Activated naive CD8-positive, alpha-beta T cell treated with anti-CD3 and anti-CD28 coated beads, Interleukin-2, amount 50 U/mL, for 16 hours (primary cell): ENCODE measurements around the gene GATAD2B.
A peak's percentile ranks its signal among the peaks of the same experiment; 100 is the strongest.
"Not testable (repeated sequence)": the region's sequence is repeated elsewhere in the genome, so short reads cannot be mapped to it uniquely, and the experiment has no call there.

Experiments
- DNase-seq: peaks from one replicate; pipeline ENCODE4 v3.0.0-alpha.2; 2020; ENCODE audit warnings: low read depth, low spot score

The GATAD2B gene

DNA sequence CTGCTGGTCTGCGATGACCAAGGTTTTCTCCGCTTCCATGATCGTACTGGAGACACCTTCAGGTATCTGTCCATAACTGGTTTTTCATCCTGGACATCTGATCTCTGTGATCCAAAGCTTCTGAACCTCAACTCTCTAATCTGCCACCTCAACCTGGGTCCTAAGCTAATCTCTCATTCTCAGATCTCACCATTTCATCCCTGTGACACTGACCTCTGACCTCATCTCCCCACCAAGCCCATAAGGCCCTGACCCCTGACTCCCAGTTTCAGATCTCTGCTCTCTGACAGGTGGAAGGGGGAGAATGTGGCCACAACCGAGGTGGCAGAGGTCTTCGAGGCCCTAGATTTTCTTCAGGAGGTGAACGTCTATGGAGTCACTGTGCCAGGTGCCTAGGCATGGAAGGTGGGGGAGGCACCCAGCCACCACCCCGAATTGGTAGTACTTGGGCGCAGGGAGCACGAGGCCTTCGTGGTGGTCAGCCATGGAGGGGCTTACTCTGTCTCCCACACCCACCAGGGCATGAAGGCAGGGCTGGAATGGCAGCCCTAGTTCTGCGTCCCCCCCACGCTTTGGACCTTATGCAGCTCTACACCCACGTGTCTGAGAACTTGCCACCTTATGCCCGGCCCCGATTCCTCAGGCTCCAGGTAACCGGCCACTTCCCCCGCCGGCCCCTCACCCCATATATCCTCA is 143.8 kb downstream of the GATAD2B start:
- DNase-seq = no peak

DNA sequence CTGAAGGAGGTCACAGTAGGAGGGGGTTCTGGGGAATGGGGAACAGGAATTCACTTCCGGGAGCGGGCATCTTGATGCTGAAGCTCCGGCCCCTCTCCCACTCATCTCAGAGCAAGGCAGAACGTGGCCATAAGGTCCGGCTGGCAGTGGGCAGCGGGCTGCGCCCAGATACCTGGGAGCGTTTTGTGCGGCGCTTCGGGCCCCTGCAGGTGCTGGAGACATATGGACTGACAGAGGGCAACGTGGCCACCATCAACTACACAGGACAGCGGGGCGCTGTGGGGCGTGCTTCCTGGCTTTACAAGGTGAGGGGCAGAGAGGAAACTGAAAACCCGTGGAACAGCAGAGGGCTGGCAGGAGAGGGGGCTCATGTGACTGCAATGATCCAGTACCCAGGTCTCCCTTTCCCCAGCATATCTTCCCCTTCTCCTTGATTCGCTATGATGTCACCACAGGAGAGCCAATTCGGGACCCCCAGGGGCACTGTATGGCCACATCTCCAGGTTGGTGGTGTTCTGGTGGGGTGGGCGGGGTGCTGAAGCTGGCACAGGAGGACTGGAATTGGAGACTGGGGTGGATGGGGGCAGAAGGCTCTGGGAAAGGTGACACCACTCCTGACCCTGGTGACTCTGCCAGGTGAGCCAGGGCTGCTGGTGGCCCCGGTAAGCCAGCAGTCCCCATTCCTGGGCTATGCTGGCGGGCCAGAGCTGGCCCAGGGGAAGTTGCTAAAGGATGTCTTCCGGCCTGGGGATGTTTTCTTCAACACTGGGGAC is 144.5 kb downstream of the GATAD2B start:
- DNase-seq = no peak

DNA sequence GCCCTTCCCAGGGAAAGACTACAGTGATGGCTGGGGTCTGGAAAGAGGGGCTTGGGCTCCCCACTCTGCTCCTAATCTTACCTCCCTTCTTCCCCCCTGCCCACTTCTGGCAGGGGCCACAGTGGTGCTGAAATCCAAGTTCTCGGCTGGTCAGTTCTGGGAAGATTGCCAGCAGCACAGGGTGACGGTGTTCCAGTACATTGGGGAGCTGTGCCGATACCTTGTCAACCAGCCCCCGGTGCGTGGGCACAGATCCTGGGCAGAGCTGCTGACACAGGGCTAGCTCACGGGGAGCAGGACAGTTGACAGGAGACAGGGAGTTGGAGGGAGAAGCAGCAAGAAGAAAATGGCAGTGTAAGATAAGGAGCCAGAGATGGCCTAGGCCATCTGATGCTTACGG is 145.1 kb downstream of the GATAD2B start:
- no peak for DNase-seq

DNA sequence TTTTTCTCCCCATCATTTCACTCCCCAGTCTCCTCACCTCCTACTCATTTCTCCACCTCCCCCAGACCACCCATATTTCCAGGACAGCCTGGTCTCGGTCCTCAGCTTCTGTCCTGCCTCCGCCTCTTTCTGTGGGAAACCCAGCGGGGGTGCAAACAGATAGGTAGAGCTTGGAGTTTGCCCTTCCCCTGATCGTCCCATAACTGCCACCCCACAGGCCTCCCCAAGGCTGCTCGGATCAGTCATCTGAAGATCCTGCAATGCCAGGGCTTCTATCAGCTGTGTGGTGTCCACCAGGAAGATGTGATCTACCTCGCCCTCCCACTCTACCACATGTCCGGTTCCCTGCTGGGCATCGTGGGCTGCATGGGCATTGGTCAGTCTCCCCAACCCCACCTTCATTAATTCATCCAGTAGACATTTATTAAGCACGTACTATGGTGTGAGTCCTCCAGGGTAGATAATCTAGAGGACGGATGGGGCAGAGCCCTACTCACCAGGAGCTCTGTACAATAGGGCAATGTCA is 145.9 kb downstream of the GATAD2B start:
- no peak for DNase-seq

DNA sequence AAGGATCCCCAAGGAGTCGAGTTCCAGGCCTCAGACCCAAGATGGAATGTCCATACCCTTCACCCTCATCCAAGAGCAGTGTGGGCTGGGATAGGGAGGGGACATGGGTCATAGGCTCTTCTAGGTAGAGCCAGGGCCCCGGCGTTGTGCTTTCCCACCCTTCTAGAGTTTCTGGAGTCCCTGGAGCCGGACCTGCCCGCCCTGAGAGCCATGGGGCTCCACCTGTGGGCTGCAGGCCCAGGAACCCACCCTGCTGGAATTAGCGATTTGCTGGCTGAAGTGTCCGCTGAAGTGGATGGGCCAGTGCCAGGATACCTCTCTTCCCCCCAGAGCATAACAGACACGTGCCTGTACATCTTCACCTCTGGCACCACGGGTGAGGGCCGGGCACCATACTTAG is 146.4 kb downstream of the GATAD2B start:
- no peak for DNase-seq

DNA sequence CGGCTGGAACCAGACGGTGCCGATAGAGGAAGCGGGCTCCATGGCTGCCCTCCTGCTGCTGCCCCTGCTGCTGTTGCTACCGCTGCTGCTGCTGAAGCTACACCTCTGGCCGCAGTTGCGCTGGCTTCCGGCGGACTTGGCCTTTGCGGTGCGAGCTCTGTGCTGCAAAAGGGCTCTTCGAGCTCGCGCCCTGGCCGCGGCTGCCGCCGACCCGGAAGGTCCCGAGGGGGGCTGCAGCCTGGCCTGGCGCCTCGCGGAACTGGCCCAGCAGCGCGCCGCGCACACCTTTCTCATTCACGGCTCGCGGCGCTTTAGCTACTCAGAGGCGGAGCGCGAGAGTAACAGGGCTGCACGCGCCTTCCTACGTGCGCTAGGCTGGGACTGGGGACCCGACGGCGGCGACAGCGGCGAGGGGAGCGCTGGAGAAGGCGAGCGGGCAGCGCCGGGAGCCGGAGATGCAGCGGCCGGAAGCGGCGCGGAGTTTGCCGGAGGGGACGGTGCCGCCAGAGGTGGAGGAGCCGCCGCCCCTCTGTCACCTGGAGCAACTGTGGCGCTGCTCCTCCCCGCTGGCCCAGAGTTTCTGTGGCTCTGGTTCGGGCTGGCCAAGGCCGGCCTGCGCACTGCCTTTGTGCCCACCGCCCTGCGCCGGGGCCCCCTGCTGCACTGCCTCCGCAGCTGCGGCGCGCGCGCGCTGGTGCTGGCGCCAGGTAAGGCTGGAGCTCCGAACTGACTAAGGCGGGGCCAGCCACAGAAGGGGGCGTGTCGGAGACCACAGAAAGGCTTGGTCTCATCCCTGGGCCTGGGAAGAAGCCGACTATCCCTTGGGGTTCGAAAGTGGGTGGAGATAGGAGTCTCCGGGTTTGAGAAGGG is 147.1 kb downstream of the GATAD2B start:
- DNase-seq = peak; percentile 25

DNA sequence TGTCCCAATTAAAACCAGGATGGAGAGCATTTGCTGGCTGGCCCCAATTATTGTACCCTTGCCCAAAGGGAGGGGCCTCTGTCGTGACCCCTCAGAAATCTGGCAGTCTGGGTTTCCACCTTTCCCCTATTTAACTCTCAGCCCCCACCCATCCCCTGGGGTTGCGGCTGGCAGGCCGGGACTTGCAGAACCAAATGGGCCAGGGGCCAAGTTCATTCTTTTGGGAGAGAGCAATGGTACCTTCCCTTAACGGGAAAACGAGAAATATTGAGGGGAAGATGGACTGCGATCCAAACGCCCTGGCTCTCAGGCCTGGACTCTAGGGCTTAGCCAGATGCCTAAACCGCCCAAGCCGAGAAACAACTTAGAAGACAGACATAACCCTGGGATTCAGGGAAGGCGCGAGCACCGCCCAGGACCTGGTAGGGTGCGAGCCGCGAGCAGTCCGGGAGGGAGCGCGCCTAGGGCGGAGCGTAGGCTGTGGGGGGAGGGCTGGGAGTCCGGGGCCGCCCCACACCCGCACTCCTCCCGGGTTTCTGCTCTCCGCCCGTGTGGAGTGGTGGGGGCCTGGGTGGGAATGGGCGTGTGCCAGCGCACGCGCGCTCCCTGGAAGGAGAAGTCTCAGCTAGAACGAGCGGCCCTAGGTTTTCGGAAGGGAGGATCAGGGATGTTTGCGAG is 147.9 kb downstream of the GATAD2B start, which contains the start of gene SLC27A3:
Gene SLC27A3, plus strand, starts transcription at position 628 of the 678 bp plus-strand sequence. CDS start 91 bp downstream, outside the sequence.
- DNase-seq = no peak

DNA sequence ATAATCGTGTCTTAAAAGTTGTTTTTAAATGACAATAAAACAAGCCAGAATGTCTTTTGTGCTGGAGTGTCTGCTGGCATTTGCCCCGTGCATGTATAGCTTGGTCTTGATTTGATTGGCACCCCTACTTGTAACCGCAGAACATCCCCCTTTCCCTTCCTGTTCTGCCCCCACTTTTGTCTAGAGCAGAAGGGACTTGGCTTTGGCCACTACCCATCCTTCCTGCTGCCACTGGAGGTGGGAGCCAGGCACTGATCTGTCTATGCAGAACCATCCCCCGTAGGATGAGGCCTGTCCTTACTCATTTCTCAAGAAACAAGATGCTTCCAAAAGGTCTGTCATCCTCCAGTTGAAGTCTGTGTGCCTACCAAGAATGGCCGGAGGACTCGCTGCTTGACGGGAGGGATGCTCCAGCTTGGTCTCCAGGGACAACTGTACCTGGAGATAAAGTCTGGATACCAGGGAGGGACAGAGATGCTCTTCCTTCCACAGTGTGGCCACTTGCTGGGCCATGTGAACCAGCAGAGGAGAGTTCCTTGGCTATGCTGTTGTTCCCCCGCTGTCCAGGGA is 148.7 kb downstream of the GATAD2B start:
- DNase-seq = no peak

DNA sequence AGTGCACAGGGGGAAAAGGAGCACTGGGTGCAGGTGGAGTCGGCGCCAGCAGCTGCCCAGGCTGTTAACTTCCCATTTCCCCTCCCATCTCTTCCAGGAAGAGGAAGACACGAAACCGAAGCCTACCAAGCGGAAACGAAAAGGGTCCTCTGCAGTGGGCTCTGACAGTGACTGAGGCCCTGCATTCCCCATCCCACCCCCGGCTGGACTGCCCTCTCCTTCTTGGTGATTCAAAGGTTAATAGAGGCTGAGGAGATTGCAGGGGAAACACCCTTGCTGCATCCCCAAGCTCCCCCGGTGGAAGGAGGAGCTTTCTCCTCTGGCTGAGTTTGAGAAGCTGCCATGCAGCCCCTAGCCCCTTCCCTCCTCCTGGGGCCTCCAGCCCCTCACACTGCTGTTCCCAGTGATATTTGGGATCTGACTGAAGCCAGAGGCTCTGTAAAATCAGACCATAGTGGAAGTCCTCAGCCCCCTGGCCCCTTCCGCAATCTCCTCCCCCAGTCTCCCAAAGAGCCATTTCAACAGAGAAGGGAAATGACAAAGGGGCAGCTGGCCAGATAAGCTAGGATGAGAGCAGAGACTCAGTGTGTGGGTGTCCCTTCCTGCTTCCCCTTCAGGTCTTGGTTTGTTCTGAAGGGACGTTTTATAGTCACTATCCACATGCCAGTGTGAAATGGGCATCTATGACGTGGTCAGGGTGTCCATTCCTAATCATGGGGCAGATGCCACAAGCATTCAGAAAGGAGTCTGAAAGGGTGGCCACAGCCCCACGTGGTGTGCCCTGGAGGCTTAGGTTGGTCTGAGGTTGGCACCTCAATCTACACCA is 149.5 kb downstream of the GATAD2B start:
- no peak for DNase-seq

DNA sequence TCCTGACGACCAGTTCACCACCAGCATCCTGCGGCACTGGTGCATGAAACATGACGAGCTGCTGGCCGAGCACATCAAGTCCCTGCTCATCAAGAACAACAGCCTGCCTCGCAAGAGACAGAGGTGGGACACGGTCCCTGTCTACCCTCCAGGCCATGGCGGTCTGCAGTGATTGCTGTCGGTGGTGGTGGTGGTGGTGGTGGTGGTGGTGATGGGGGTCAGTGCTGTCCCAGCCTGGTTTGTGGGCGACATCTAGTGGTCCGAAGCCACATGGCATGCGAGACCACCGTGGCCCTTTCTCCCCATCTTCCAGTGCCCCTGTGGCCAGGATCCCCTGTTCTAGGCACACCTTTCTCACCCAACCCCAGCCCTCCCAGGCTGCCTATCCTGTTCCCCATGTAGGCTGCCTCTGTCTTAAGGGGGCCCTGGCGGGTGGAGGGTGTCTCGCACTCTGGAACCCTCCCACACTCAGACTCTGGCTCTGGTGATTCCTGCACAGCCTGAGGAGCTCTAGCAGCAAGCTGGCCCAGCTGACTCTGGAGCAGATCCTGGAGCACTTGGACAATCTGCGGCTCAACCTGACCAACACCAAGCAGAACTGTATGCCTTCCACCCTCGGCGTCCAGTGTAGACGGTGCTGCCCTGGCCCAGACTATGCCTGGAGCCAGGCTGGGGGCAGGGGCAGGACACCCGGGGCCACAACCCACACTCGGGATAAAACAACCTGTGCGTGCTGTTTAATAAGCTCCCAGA is 150.8 kb downstream of the GATAD2B start:
- DNase-seq = no peak

DNA sequence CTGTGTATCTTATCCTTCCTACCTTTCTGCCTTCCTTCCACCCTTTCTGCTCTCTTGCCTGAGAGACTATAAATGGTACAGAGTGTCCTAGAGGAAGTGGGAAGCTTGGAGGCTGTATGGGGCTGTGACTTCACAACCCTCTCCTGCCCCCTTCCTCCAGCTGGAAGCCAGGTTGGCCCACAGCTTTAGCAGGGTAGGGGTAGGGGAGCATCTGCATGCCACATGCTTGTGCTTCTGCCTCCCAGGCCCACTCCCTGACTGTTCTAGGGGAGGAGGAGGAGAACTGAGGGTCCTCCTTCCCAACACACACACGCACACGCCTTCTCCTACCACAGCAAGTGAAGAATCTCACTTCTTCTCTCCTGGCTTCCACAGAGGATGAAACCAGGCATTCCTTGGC is 151.5 kb downstream of the GATAD2B start:
- DNase-seq = no peak

DNA sequence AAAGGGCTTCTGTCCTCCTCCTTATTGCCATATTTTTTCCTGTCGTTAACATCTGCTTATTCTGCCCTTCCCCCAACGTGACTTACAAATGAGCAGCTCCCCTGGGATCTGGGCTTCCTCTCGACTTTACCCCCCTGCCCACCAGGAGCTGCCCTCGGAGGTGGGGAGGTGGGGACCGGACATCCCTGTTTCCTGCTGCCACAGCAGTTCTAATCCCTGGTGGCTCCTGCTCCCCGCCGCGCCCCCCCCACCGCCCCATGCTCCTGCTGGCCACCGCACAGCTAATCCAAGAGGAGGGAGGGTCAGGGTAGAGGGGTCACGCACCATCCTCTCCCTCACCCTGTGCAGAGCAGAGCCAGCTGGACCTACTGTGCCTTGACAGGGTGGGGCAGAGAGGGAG is 152.0 kb downstream of the GATAD2B start:
- no peak for DNase-seq

DNA sequence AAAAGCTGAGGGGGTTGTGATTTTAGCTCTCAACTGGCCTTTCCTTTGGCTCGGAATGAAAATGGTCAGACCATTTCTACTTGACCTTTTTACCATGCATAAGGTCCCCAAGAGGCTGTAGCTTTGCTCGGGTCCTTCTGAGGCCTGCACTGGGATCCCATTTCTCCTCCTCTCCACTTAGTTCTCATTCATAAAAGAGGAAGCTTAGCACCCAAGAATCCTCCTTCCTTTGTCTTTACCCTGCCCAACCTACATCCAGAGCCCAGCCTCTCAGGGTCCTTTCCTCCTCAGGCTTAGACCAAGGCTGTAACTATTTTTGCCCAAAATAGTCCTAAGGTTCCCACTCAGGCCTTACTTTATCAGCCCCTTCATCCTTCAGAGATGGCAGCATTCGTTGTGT is 153.6 kb downstream of the GATAD2B start:
- DNase-seq = no peak

DNA sequence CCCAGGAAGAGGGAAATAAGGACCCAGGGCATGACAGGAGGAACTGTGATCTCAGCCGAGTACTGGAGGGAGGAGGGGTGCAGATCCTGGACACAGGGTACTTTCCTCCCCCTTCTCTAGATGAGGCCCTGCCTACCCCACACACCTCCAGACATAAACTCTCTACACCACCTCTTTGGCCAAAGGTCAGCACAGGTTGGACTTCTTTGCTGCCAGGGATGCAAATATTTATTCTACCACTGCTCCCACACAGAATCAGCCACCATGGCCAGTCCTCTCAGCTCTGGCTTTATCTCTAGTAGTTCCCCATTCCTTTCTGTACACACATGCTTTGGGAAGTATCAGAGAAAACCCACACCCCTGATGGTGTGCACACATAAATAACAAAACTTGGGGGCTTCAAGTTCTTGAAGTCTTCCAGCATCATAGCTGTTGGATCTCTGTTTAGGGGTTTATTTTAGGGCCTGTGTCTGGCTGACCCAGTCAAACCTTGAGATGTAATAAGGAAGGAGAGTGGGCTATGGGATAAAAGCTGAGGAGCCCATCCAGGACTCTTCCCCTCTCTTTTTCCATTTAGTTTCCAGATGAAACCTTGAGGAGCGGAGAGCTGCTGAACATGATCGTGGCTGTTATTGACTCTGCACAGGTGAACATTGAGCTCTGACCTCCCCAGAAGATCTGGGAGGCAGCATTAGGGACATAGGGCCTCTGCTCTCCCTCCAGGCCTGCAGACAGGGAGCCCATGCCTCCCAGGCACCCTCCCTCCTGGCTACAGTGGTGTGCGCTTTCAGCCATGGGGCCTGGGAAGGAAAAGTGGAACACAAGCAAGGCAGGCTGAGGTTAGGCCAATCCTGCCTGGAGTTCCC is 154.2 kb downstream of the GATAD2B start:
- DNase-seq = no peak

DNA sequence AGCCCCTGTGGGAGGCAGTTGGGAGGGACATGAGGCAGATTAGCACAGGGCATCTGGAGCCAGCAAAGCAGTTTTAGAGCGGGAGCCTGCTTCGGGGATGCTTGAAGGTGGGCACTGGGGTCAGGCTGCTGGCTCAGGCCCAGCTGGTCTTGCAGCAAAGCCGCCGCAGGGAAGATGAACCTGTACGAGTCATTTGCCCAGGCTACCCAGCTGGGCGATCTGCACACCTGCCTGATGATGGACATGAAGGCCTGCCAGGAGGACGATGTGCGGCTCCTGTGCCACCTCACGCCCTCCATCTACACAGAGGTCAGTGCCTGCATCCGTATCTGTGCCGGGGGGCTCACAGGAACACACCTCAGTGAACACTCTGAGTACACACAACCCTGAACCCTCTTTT is 155.3 kb downstream of the GATAD2B start:
- DNase-seq = no peak

DNA sequence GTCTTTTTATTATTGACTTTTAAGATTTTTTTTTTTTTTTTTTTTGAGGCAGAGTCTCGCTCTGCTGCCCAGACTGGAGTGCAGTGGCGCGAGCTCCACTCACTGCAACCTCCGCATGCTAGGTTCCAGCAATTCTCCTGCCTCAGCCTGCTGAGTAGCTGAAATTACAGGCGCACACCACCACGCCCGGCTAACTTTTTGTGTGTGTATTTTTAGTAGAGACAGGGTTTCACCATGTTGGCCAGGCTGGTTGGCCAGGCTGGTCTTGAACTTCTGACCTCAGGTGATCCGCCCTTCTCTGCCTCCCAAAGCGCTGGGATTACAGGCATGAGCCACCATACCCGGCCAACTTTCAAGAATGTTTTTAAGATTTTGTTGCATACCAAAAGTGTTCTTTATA is 156.1 kb downstream of the GATAD2B start:
- not testable (repeated sequence) for DNase-seq

DNA sequence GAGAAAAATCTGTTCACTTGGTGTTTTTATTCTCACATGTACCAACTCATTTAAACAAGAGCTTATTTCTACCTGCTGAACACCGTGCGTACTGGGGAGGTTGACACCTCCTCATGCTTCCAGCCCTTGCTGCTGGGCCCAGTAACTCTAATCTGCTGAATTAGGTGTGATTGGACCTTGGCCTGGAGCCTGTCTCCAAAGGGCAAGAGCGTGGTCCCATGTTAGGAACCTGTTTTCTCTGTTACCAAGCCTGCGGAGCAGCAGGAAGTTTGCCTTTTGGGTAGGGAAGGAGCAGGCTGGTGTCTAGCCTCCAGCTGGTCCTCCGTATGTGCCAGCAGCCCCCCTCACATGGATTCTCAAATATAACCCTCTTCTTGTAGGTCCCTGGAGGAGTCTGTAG is 158.5 kb downstream of the GATAD2B start:
- no peak for DNase-seq
